GM21367 (cell line): Measurements from ENCODE around the gene ZNF24.

Experiments
- ATAC-seq: cut with Tn5 transposase; IDR thresholded peaks from one replicate; pipeline ENCODE4 v1.9.1; 2021; ENCODE audit not compliant: unreplicated experiment

Gene ZNF24

DNA sequence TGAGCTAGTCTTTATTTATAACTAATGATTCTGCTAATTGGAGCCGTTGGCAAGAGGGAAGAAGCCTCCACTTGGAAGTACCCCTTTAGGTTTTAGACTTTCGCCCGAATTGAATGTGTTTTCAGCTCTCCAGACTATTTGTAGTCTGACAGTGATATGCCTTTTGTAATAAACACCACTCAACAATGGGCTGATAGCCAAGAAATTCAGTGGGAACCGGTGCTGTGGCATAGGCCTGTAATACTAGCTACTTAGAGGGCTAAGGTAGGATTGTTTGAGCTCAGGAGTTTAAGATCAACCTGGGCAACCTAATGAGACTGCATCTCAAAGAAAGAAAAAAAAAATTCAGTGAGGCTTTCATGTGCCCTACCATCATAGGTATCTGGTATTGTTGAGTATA lies 40.6 kb downstream of the ZNF24 start:
- ATAC-seq, result no peak

DNA sequence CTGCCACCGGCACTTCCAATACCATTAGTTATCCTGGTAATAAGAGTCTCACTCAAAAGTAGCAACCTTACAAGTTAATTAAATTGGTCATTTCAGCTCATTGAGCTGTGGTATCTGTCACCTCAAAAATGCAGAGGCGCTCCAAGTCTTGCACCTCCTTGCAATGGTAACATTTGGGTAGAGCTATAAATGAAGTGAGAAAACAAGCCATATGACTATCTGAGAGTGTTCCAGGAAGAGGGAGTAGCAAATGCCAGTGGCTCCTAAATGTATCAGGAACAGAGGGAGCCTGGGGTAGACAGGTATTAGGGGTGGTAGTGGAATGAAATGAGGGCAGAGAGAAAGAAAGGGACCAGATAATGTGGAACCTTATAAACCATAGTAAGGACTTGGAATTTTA lies 48.2 kb downstream of the ZNF24 start:
- no peak for ATAC-seq

DNA sequence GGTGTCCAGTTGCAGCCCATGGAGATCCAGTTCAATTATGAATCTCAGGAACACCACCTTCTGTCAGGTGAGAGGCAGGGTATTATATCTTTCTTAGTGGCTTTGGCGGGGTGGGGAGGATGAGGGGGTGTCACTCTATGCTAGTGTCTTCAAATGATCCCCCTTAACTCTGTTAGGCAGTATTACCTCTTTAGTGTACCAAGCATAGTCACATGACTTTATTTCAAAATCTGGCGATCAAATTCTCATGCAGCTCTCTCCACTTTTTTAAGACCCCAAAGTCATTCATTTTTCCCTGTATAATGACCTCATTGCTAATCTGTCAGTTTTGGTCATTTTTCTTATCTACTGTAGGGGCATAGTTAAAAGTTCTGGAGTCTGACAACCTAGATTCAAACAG lies 53.1 kb downstream of the ZNF24 start:
- no peak for ATAC-seq

DNA sequence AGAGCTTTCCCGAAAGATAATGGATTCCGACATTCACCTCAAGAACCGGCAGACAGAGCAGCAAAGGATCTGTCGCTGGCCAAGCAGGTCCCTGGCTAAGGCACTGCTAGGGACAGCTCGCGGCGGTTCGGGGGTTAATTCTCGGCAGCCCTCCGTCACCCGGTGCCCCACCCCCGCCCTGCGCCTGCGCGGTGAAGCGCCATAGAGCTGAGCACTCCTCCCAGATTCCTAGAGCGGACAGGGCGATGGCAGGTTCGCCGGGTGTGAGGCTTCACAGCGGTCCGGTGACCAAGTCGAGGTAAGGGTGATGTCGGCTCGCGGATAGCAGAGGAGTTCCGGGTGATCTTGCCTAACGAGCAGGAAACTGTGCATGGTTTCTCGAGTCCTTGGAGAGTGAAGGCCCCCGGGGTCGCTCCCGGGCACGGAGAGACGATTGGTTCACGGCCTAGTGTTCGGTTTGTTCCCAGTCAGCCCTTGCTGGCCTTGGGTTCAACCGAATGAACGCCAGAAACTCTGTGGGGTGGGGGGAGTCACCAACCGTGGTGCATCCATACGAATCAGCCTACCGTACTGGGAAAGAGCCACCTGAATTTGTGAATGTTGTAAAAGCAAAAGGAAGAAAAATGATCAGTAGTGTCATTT lies 54.0 kb downstream of the ZNF24 start, which contains the start of gene ZSCAN30:
Gene ZSCAN30, minus strand, starts transcription at position 136 of the 642 bp plus-strand sequence. CDS start 25,877 bp downstream, outside the sequence.
- ATAC-seq, result peak; percentile 84

DNA sequence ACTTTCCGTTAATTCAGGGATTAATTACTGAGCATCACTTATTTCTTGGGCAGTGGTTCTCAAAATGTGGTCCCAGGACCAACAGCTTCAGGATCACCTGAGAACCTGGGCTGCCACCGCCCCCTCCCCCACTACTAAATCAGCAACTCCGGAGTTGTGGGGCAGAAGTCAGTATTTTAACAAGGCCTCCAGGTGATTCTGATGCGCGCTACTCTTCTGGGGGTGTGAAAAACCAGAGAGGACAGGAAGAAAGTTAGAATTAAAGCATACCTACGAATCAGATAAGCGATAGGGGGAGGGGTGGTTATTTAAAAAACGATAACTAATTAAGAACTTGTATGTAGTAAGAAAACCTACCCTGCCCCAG lies 54.5 kb downstream of the ZNF24 start:
- ATAC-seq, result peak; percentile 34

DNA sequence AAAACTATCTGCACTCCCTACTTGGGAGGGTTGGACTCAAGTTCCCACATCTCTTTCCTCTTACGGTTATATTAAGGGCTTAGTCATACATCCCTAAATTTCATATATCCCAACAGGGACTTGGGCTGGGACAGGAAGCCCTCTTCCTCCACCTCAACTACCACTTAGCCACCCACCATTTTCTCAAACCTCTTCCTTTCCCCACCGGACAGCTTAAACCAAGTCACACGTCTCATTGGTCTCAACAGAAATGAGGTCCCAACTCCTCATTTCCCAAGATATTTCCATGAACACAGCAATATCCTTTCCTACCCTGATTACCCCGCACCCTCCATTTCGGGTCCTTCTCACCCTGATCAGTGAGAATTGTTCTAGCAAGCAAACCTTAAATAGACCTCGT lies 54.9 kb downstream of the ZNF24 start:
- ATAC-seq, result peak; percentile 4

DNA sequence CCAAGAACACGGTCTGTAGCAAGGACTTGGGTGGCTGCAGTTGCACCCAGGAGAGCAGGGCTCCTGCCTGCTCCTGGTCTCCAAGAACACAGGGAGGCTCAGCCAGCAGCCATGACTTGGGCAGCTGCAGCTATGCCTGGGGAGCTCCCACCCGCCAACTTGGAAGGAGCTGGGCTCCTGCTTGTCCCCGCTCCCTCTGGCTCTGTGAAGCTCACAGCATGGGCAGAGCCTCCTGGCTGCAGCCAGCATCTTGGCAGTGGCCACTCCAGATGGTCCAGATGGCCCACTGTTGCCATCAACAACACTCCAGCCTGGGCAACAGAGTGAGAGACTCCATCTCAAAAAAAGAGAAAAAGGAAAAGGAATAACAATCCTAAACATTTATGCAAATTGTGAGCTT lies 59.4 kb downstream of the ZNF24 start:
- ATAC-seq, result no peak

DNA sequence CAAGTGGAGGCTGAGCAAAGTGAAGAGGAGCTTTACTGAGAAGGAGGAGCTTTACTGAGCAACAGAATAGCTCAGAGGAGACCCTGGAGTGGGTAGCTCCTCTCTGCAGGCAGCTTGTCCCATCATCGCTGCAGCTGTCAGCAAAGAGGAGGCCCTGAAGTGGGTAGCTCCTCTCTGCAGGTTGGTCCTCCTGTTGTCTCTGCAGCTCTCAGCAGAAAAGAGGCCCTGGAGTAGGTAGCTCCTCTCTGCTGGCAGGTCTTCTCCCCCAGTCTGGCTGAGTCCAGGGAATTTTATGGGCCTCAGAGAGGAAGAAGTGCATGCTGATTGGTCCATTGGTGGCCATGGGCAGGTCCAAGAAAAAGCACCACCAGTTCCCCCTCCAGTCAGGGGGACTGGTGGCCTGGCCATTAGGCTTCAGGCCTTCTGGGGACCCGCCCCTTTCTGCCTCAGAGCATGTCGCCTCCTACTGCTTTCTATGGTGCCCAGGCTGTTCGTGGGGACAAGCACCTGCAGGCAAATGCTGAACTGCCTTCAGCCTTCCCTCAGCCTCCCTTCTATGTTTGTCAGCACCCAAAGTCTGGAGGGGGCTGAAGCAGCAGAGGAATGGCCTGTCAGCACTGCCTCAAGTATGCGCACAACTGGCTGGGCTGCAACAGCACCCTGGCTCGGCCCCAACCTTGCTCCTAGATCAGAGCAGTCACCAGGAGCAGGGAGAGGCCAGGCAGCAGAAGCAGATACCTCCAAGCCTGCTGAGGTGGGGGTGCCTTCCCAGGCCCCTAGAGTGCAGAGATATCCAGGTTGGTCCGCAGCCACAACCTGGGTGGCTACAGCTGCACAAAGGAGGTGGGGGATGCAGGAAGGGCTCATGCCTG lies 60.1 kb downstream of the ZNF24 start:
- ATAC-seq, result no peak

DNA sequence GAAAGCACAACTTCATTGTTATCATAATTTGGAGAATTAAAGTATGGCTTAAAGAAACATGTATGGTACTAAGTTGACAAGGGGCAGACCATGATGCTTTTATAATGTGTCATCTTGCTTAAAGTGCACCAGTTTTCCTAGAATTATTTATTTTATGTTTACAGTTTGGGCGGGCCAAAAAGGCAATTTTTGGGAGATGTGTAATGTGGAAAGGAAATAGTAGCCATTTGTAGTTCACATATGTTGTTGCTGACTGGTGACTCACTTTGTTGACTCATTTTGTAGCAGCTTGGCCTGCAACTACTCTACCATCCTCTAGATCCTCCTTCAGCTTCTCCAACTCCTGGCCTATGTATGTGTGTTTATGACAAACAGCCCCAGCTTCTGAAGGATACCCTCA lies 61.9 kb downstream of the ZNF24 start:
- ATAC-seq, result no peak
